ENCODE results near the gene LRRC1. TPM values are rescaled to one million over a fixed set of nuclear protein-coding genes. Genes with fewer than 3 reads are reported as not detected.

The LRRC1 gene
- total and polyA plus RNA-seq, 2 donors (not counting 3 experiments of a cell fraction or from before 2014, with no cell fraction given), result 5.6 to 11.7 TPM

DNA sequence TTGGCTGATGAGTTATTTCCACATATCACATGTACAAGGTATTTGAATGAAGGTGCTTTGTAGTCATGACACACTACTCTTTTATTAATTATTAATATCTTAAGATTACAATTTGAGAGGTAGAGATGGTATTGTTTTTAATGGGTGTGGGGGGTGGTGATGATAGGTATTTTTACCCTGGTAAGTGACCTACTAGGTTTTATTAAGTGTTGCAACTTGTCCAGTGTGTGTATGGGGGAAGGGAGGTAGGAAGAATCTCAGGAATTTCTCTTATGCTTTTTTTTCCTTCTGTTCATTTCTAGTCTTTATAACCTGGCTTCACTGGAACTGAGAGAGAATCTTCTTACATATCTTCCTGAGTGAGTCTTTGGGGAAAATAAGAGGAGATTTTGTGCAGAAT, 101.4 kb downstream of the LRRC1 start:
- FAIRE-seq (no peak), DNase-seq (ENCODE audit: low read depth, low spot score) (peak; percentile 29)
- H3K9me3 ChIP-seq (replicated peaks; ENCODE audit: control insufficient read depth, insufficient read depth, low read length), result no peaks in the 10 kb centered on the region
- no peak overlapping the region for H3K4me3 ChIP-seq (replicated peaks in 1 of 3; ENCODE audit: insufficient read depth in 1 of 3, low read depth in 1 of 3, low read length in 3 of 3)
- no peaks in the 10 kb centered on the region for H3K27me3 ChIP-seq (ENCODE audit: control insufficient read depth in 2 of 2, insufficient read depth in 2 of 2, low read length in 2 of 2)
- TF ChIP-seq MYC (IDR thresholded peaks at IDR 0.05; ENCODE audit: low read depth, low read length), result no peak
- TF ChIP-seq JUN (IDR thresholded peaks at IDR 0.05; ENCODE audit: borderline replicate concordance, insufficient read depth, insufficient read length, low read depth), result no peak
- no peak for TF ChIP-seq FOS (IDR thresholded peaks at IDR 0.05; ENCODE audit: borderline replicate concordance, insufficient read depth, low read length)
- no peak for TF ChIP-seq EZH2 (IDR thresholded peaks at IDR 0.05; ENCODE audit: borderline replicate concordance, low read depth, low read length, severe bottlenecking)
- no peak for TF ChIP-seq POLR2AphosphoS5 (IDR thresholded peaks at IDR 0.05; ENCODE audit: insufficient read depth, low read depth, low read length)
- TF ChIP-seq, protein P1, sequence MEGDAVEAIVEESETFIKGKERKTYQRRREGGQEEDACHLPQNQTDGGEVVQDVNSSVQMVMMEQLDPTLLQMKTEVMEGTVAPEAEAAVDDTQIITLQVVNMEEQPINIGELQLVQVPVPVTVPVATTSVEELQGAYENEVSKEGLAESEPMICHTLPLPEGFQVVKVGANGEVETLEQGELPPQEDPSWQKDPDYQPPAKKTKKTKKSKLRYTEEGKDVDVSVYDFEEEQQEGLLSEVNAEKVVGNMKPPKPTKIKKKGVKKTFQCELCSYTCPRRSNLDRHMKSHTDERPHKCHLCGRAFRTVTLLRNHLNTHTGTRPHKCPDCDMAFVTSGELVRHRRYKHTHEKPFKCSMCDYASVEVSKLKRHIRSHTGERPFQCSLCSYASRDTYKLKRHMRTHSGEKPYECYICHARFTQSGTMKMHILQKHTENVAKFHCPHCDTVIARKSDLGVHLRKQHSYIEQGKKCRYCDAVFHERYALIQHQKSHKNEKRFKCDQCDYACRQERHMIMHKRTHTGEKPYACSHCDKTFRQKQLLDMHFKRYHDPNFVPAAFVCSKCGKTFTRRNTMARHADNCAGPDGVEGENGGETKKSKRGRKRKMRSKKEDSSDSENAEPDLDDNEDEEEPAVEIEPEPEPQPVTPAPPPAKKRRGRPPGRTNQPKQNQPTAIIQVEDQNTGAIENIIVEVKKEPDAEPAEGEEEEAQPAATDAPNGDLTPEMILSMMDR (IDR thresholded peaks at IDR 0.05; ENCODE audit: extremely low read depth in 1 of 2, insufficient read depth in 1 of 2, low read depth in 1 of 2, low read length in 2 of 2), result no peak
- TF ChIP-seq POLR2A (IDR thresholded peaks at IDR 0.05; ENCODE audit: low read depth, low read length), result no peak
- TF ChIP-seq, protein P2, sequence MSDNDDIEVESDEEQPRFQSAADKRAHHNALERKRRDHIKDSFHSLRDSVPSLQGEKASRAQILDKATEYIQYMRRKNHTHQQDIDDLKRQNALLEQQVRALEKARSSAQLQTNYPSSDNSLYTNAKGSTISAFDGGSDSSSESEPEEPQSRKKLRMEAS (IDR thresholded peaks at IDR 0.05; ENCODE audit: insufficient read depth, insufficient read length), result no peak
- TF ChIP-seq GATA2 (IDR thresholded peaks at IDR 0.05; ENCODE audit: insufficient read depth, insufficient read length, low read depth, low read length), result no peak
- H3K9me1 ChIP-seq (replicated peaks; ENCODE audit: control insufficient read depth, extremely low read depth, insufficient read depth, low read length), result no peaks in the 10 kb centered on the region
- H3K9ac ChIP-seq (replicated peaks; ENCODE audit: extremely low read depth, insufficient read depth, low read length), result no peak overlapping the region
- BruUV-seq (replicated peaks), result no TSS peak
- H3K4me1 ChIP-seq (ENCODE audit: control insufficient read depth, extremely low read depth, insufficient read depth, low read length), result peaks cover 20% of the 10 kb centered on the region
- ChIA-PET POLR2A (no interaction called here), CTCF (interaction anchor here (0.5 to 2.5 kb wide), 6 partner anchors 13 to 1246 kb away, joined by 3 to 7 read pairs (median 3); partner anchors contain the start of gene LRRC1)
- intact Hi-C loops (cut with micrococcal nuclease), result no loop called here
- no peak overlapping the region for H3K27ac ChIP-seq (ENCODE audit: insufficient read depth, low read depth, low read length)
- no peak overlapping the region for H2AFZ ChIP-seq (ENCODE audit: low read depth, low read length)
- no peaks in the 10 kb centered on the region for H4K20me1 ChIP-seq (replicated peaks; ENCODE audit: control insufficient read depth, extremely low read depth, insufficient read depth, low read length)
- H3K4me2 ChIP-seq (ENCODE audit: insufficient read depth, low read length), result no peak overlapping the region
- dilution Hi-C loops (cut with MboI; ENCODE audit: extremely low pct_ligation_motif_present, low sequenced_read_pairs), result no loop called here
- no peaks in the 10 kb centered on the region for H3K36me3 ChIP-seq (ENCODE audit: control insufficient read depth in 2 of 2, extremely low read depth in 1 of 2, insufficient read depth in 2 of 2, low read length in 2 of 2)
- no peaks in the 10 kb centered on the region for H3K79me2 ChIP-seq (ENCODE audit: control insufficient read depth, insufficient read depth, low read length)
